GM12878 (cell line): ENCODE measurements around the gene NCL. TPM values are rescaled to one million over a fixed set of nuclear protein-coding genes. Genes with fewer than 3 reads are reported as not detected.
A peak's percentile ranks its signal among the peaks of the same experiment; 100 is the strongest.

Experiments
- EGR1 ChIP-seq, 2 experiments: IDR thresholded peaks; 1 replicate in 1 of 2; 2 replicates in 1 of 2; pipeline ENCODE4 v1.6.1; 2011 to 2012; ENCODE audit warnings: low read depth in 2 of 2, low read length in 2 of 2, borderline replicate concordance in 1 of 2, mild to moderate bottlenecking in 1 of 2, moderate library complexity in 1 of 2
- HDAC6 ChIP-seq: fragments of 200-600 bp; sonication (generic); IDR thresholded peaks from one replicate; pipeline ENCODE4 v1.8.0; 2017; ENCODE audit warnings: antibody characterized with exemption; ENCODE audit not compliant: unreplicated experiment
- POLR2AphosphoS5 ChIP-seq: IDR thresholded peaks from 2 replicates; pipeline ENCODE4 v1.6.1; 2011; ENCODE audit warnings: mild to moderate bottlenecking, low read length, inconsistent platforms
- SMAD5 ChIP-seq: IDR thresholded peaks from 2 replicates; pipeline ENCODE4 v1.6.1; 2016; ENCODE audit warnings: antibody characterized with exemption, low read depth
- SMARCA5 ChIP-seq: fragments of 450-650 bp; IDR thresholded peaks from 2 replicates; pipeline ENCODE4 v1.6.1; 2017; ENCODE audit warnings: mild to moderate bottlenecking
- polyA plus RNA-seq, 11 experiments: library from polyadenylated mRNA; depleted of rRNA in 4 of 11; unstranded in 6 of 11; stranded (reverse) in 5 of 11; fragments of >200 nt; fragmentation: Nextera tagmentation in 4 of 11; fragmentation: Illumina TruSeq in 1 of 11; extraction: Ambion mirVana in 4 of 11; extraction: Trizol in 1 of 11; gene quantifications; 1 replicate in 1 of 11; 2 replicates in 10 of 11; pipeline versions ENCODE4 v1.2.1 to v1.2.3, GENCODE V29; 2011 to 2016; ENCODE audit warnings: inconsistent platforms in 2 of 11, missing spikeins in 2 of 11, low read depth in 1 of 11
- total RNA-seq, 4 experiments: library from RNA; depleted of rRNA in 3 of 4; stranded (reverse); fragments of >200 nt in 3 of 4; fragmentation: Illumina TruSeq in 1 of 4; extraction: Trizol in 1 of 4; gene quantifications; 2 replicates each; pipeline versions ENCODE4 v1.2.1 to v1.2.3, GENCODE V29; 2013 to 2021
- TF ChIP-seq, protein P1 (sequence below): IDR thresholded peaks from 2 replicates; pipeline ENCODE4 v1.6.1; 2012; ENCODE audit warnings: improper control_type of control experiment, low read depth, low read length; ENCODE audit not compliant: insufficient replicate concordance
- TF ChIP-seq, protein P2 (sequence below): IDR thresholded peaks from 2 replicates; pipeline ENCODE4 v1.6.1; 2011; ENCODE audit warnings: borderline replicate concordance, low read depth, mild to moderate bottlenecking, moderate library complexity, mixed read lengths, low read length; ENCODE audit not compliant: insufficient read depth; ENCODE audit errors: extremely low read length

The NCL gene
- total and polyA plus RNA-seq, 10 of the 15 experiments (the other 5 are each of a cell fraction or from before 2014, with no cell fraction given), result 123 to 1,207 (median 529) TPM

DNA sequence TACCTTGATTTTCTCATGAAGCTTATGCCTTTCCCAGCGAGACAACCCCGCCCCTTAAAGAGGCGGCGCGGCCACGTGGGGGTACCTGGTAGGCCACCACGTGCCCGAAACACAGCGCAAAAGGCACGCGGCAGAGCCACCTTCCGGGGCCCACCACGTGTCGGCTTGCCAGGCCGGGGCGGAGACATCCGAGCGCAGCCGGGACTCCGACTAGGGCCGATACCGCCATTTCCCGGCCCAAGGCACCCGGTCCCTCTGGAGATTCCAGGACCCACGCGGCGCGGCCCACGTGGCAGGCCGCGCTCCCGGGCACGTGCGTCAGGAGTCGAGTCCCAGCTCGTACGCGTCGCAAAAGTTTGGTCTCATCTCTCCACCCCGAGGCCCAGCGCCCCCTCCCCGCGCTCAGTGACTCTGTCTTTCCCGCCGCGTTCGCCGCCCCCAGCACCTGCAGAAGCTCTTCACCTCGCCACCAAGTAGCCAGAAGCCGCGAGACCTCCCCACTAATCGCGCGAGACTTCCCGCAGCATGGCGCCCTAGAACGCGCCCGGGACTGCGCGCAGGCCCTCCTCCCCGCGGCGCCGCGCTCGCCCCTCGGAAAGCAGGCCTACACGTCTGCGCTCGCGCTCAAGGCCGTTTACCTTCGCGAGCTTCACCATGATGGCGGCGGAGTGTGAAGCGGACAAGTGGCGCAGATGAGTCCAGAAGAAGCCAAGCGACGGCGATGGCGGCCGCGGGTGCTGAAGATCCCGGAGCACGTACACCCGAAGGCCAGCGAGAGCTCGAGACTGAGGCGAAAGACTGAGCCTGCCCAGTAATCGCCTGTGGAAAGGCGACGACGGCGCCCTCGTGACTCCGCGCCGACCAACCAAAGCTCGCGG lies at the start of gene NCL (continued):
- TF ChIP-seq, protein P1, sequence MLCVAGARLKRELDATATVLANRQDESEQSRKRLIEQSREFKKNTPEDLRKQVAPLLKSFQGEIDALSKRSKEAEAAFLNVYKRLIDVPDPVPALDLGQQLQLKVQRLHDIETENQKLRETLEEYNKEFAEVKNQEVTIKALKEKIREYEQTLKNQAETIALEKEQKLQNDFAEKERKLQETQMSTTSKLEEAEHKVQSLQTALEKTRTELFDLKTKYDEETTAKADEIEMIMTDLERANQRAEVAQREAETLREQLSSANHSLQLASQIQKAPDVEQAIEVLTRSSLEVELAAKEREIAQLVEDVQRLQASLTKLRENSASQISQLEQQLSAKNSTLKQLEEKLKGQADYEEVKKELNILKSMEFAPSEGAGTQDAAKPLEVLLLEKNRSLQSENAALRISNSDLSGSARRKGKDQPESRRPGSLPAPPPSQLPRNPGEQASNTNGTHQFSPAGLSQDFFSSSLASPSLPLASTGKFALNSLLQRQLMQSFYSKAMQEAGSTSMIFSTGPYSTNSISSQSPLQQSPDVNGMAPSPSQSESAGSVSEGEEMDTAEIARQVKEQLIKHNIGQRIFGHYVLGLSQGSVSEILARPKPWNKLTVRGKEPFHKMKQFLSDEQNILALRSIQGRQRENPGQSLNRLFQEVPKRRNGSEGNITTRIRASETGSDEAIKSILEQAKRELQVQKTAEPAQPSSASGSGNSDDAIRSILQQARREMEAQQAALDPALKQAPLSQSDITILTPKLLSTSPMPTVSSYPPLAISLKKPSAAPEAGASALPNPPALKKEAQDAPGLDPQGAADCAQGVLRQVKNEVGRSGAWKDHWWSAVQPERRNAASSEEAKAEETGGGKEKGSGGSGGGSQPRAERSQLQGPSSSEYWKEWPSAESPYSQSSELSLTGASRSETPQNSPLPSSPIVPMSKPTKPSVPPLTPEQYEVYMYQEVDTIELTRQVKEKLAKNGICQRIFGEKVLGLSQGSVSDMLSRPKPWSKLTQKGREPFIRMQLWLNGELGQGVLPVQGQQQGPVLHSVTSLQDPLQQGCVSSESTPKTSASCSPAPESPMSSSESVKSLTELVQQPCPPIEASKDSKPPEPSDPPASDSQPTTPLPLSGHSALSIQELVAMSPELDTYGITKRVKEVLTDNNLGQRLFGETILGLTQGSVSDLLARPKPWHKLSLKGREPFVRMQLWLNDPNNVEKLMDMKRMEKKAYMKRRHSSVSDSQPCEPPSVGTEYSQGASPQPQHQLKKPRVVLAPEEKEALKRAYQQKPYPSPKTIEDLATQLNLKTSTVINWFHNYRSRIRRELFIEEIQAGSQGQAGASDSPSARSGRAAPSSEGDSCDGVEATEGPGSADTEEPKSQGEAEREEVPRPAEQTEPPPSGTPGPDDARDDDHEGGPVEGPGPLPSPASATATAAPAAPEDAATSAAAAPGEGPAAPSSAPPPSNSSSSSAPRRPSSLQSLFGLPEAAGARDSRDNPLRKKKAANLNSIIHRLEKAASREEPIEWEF, result no peak
- TF ChIP-seq, protein P2, sequence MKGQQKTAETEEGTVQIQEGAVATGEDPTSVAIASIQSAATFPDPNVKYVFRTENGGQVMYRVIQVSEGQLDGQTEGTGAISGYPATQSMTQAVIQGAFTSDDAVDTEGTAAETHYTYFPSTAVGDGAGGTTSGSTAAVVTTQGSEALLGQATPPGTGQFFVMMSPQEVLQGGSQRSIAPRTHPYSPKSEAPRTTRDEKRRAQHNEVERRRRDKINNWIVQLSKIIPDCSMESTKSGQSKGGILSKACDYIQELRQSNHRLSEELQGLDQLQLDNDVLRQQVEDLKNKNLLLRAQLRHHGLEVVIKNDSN, result peak; percentile 95
- TF ChIP-seq HDAC6 (peak; percentile 49), SMARCA5 (peak; percentile 69; the same call in 1 of the 2 replicates), SMAD5 (peak; percentile 99), EGR1 (IDR thresholded peaks at IDR 0.05; ENCODE audit: borderline replicate concordance in 1 of 2, low read depth in 2 of 2, low read length in 2 of 2) (peak in 1 of 2 experiments; percentile 26; a peak in 1 of 3 replicates), POLR2AphosphoS5 (peak; percentile 99)
